H1 (cell line): ENCODE measurements around the gene BRD7. TPM values are rescaled to one million over a fixed set of nuclear protein-coding genes. Genes with fewer than 3 reads are reported as not detected.

ENCODE experiments used
- CTCF ChIA-PET: fragments of 300-600 bp; sonication (Branson Sonifier 250); formaldehyde crosslinking; loops from one replicate; lab custom pipeline; 2021; ENCODE audit not compliant: partially characterized antibody; lab: Charles Lee
- POLR2A ChIA-PET: fragments of 300-600 bp; sonication (Branson Sonifier 250); formaldehyde crosslinking; loops from one replicate; lab custom pipeline; 2021; ENCODE audit warnings: inconsistent platforms; ENCODE audit not compliant: partially characterized antibody; lab: Charles Lee
- DNase-seq, 2 experiments: peaks; one replicate each; pipeline versions ENCODE4 v3.0.0 to v3.0.0-alpha.2; 2010 to 2022; ENCODE audit warnings: low spot score in 2 of 2, low read depth in 1 of 2, mixed read lengths in 1 of 2
- FAIRE-seq: peaks from 2 replicates; lab custom pipeline; 2011; peaks lifted over from hg19 to GRCh38; lab: Jason Lieb, UNC
- H2AFZ ChIP-seq: 2 replicates; pipeline ENCODE4 v1.8.1; 2012; ENCODE audit warnings: low read length, inconsistent platforms
- H2AK5ac ChIP-seq: 2 replicates; pipeline ENCODE4 v1.6.1; 2013; ENCODE audit warnings: low read depth, low read length
- H2BK120ac ChIP-seq: replicated peaks from 2 replicates; pipeline ENCODE3; 2013; ENCODE audit warnings: low read depth, low read length, inconsistent platforms
- H2BK12ac ChIP-seq: 2 replicates; pipeline ENCODE4 v1.6.1; 2013; ENCODE audit warnings: low read depth, low read length
- H2BK15ac ChIP-seq: 2 replicates; pipeline ENCODE4 v1.6.1; 2013; ENCODE audit warnings: low read length
- H2BK20ac ChIP-seq: 2 replicates; pipeline ENCODE4 v1.6.1; 2013; ENCODE audit warnings: low read length
- H2BK5ac ChIP-seq: 2 replicates; pipeline ENCODE4 v1.6.1; 2013; ENCODE audit warnings: low read depth, low read length
- H3K14ac ChIP-seq: 2 replicates; pipeline ENCODE4 v1.6.1; 2013; ENCODE audit warnings: inconsistent platforms; ENCODE audit not compliant: insufficient read length
- H3K18ac ChIP-seq: 2 replicates; pipeline ENCODE4 v1.6.1; 2013; ENCODE audit warnings: low read length; ENCODE audit errors: extremely low read depth
- H3K23ac ChIP-seq: 2 replicates; pipeline ENCODE4 v1.6.1; 2013; ENCODE audit warnings: inconsistent platforms; ENCODE audit not compliant: insufficient read length
- H3K23me2 ChIP-seq: 2 replicates; pipeline ENCODE4 v1.6.1; 2013; ENCODE audit warnings: low read depth, low read length
- H3K27ac ChIP-seq: 2 replicates; pipeline ENCODE4 v1.6.1; 2011; ENCODE audit warnings: low read depth, low read length, inconsistent platforms
- H3K27me3 ChIP-seq, 4 experiments: replicated peaks in 1 of 4; 1 replicate in 1 of 4; 2 replicates in 3 of 4; pipeline versions ENCODE4 v1.6.1 to v1.8.1; 2011 to 2013; ENCODE audit warnings: low read length in 3 of 4, mild to moderate bottlenecking in 3 of 4, inconsistent platforms in 2 of 4, mixed read lengths in 2 of 4, moderate library complexity in 1 of 4; ENCODE audit not compliant: control insufficient read depth in 3 of 4, insufficient read depth in 3 of 4; ENCODE audit errors: extremely low read depth in 1 of 4
- H3K36me3 ChIP-seq, 4 experiments: 2 replicates each; pipeline versions ENCODE4 v1.6.1 to v1.8.1; 2011 to 2013; ENCODE audit warnings: mild to moderate bottlenecking in 4 of 4, low read length in 3 of 4, moderate library complexity in 2 of 4, control low read depth in 1 of 4, inconsistent platforms in 1 of 4; ENCODE audit not compliant: insufficient read depth in 4 of 4, control insufficient read depth in 2 of 4
- H3K4ac ChIP-seq: replicated peaks from 2 replicates; pipeline ENCODE3; 2013; ENCODE audit warnings: low read length, low read depth, mixed read lengths, inconsistent platforms; ENCODE audit not compliant: insufficient read length
- H3K4me1 ChIP-seq, 4 experiments: replicated peaks in 1 of 4; 1 replicate in 1 of 4; 2 replicates in 3 of 4; pipeline versions ENCODE4 v1.6.1 to v1.8.1; 2011 to 2013; ENCODE audit warnings: low read length in 3 of 4, inconsistent platforms in 2 of 4, mixed read lengths in 1 of 4; ENCODE audit not compliant: insufficient read depth in 4 of 4, control insufficient read depth in 3 of 4
- H3K4me2 ChIP-seq, 2 experiments: 2 replicates each; pipeline versions ENCODE4 v1.6.1 to v1.8.1; 2011 to 2013; ENCODE audit warnings: low read depth in 2 of 2, low read length in 2 of 2, control low read depth in 1 of 2, inconsistent platforms in 1 of 2, mild to moderate bottlenecking in 1 of 2; ENCODE audit not compliant: insufficient read depth in 1 of 2
- H3K4me3 ChIP-seq, 4 experiments: fragments of 200-600, 300-600 bp in 1 of 4; sonication (generic), shearing (Covaris generic), sonication (Bioruptor Twin) in 1 of 4; 2 replicates each; pipeline versions ENCODE4 v1.5.1 to v1.8.1; 2011 to 2016; ENCODE audit warnings: low read length in 4 of 4, low read depth in 3 of 4, control low read depth in 2 of 4, inconsistent platforms in 2 of 4, mild to moderate bottlenecking in 2 of 4, mixed read lengths in 1 of 4, moderate library complexity in 1 of 4; ENCODE audit not compliant: insufficient read depth in 2 of 4; ENCODE audit errors: extremely low read depth in 1 of 4
- H3K56ac ChIP-seq: replicated peaks from 2 replicates; pipeline ENCODE3; 2013; ENCODE audit warnings: low read depth, mild to moderate bottlenecking, mixed read lengths, low read length, inconsistent platforms; ENCODE audit not compliant: insufficient read length
- H3K79me1 ChIP-seq: 2 replicates; pipeline ENCODE4 v1.6.1; 2013; ENCODE audit warnings: low read depth, low read length, control low read depth
- H3K79me2 ChIP-seq, 2 experiments: 2 replicates each; pipeline versions ENCODE4 v1.6.1 to v1.8.1; 2012 to 2013; ENCODE audit warnings: low read length in 2 of 2, mild to moderate bottlenecking in 2 of 2, inconsistent platforms in 1 of 2; ENCODE audit not compliant: insufficient read depth in 2 of 2, control insufficient read depth in 1 of 2
- H3K9ac ChIP-seq, 4 experiments: replicated peaks in 1 of 4; 1 replicate in 1 of 4; 2 replicates in 3 of 4; pipeline versions ENCODE4 v1.6.1 to v1.8.1; 2011 to 2013; ENCODE audit warnings: low read depth in 3 of 4, low read length in 3 of 4, control low read depth in 2 of 4, mild to moderate bottlenecking in 2 of 4, moderate library complexity in 2 of 4, inconsistent platforms in 1 of 4; ENCODE audit errors: extremely low read depth in 1 of 4
- H3K9me3 ChIP-seq, 2 experiments: 2 replicates each; pipeline versions ENCODE4 v1.6.1 to v1.8.1; 2012 to 2013; ENCODE audit warnings: mild to moderate bottlenecking in 2 of 2, moderate library complexity in 2 of 2, control low read depth in 1 of 2, inconsistent platforms in 1 of 2, low read depth in 1 of 2, low read length in 1 of 2, mixed read lengths in 1 of 2; ENCODE audit not compliant: insufficient read depth in 2 of 2
- H4K20me1 ChIP-seq, 2 experiments: replicated peaks in 1 of 2; 2 replicates each; pipeline versions ENCODE3 to v1.8.1; 2011 to 2013; ENCODE audit warnings: inconsistent platforms in 2 of 2, low read length in 2 of 2, mild to moderate bottlenecking in 1 of 2; ENCODE audit not compliant: insufficient read depth in 2 of 2, control insufficient read depth in 1 of 2
- H4K5ac ChIP-seq: 2 replicates; pipeline ENCODE4 v1.6.1; 2013; ENCODE audit warnings: low read length, low read depth, mixed read lengths, inconsistent platforms; ENCODE audit not compliant: insufficient read length
- H4K8ac ChIP-seq: 2 replicates; pipeline ENCODE4 v1.8.0; 2013; ENCODE audit warnings: mild to moderate bottlenecking, moderate library complexity, low read length, inconsistent platforms; ENCODE audit not compliant: insufficient read depth; ENCODE audit errors: extremely low read depth
- H4K91ac ChIP-seq: replicated peaks from 2 replicates; pipeline ENCODE3; 2013; ENCODE audit warnings: low read length, mixed read lengths, inconsistent platforms; ENCODE audit not compliant: insufficient read length
- KDM4A ChIP-seq: IDR thresholded peaks from one replicate; pipeline ENCODE4 v1.7.1; 2012; ENCODE audit warnings: low read depth, mild to moderate bottlenecking, moderate library complexity, low read length, inconsistent platforms; ENCODE audit not compliant: severe bottlenecking
- POU5F1 ChIP-seq: IDR thresholded peaks from 2 replicates; pipeline ENCODE4 v1.6.1; 2011; ENCODE audit warnings: low read depth, mild to moderate bottlenecking, low read length, moderate library complexity
- WGBS, 2 experiments: shearing (Covaris generic) in 1 of 2; methylation state at CpG; one replicate each; pipeline versions ENCODE4 v1.1.6 to v1.1.7; 2013 to 2015; ENCODE audit warnings: low lambda C conversion rate in 2 of 2, mixed read lengths in 2 of 2, inconsistent platforms in 1 of 2, low coverage in 1 of 2, missing lambda C conversion rate in 1 of 2; ENCODE audit not compliant: insufficient replicate concordance in 2 of 2, insufficient coverage in 1 of 2, insufficient read length in 1 of 2; ENCODE audit errors: extremely low coverage in 1 of 2, missing lambda C conversion rate in 1 of 2; 5-methylcytosine and 5-hydroxymethylcytosine counted together
- polyA plus RNA-seq, 7 experiments: library from polyadenylated mRNA; depleted of rRNA in 3 of 7; stranded (reverse) in 5 of 7; unstranded in 2 of 7; fragments of >200 nt in 5 of 7; fragments of 200-250 nt in 2 of 7; gene quantifications; 1 replicate in 5 of 7; 2 replicates in 1 of 7; 4 replicates in 1 of 7; pipeline versions ENCODE4 v1.2.1 to v1.2.3, GENCODE V29; 2011 to 2013; ENCODE audit warnings: missing spikeins in 2 of 7, mixed read lengths in 2 of 7
- total RNA-seq: library from RNA; stranded (reverse); fragmentation: NEBNext Ultra II Directional; extraction: Animal tissue kit (Norgen Biotek cat#: 25700); gene quantifications from 2 replicates; pipeline ENCODE4 v1.2.1, GENCODE V29; 2021

Gene BRD7
- total and polyA plus RNA-seq, 2 of the 8 experiments (the other 6 are each of a cell fraction or from before 2014, with no cell fraction given) = 42.5 to 120 TPM

GRCh38 chr16:50269769-50270509, 98.8 kb downstream of the BRD7 start:
- H3K14ac ChIP-seq = no peak overlapping the region
- no peak overlapping the region for H3K9ac ChIP-seq
- H3K23me2 ChIP-seq = no peaks in the 10 kb centered on the region
- H3K27ac ChIP-seq = no peak overlapping the region
- H3K36me3 ChIP-seq = no peaks in the 10 kb centered on the region
- H3K4me1 ChIP-seq = peaks cover 0 to 12% (median 8%) of the 10 kb centered on the region in 4 experiments; a peak in 6 of 7 replicates
- no peak overlapping the region for H4K91ac ChIP-seq
- H2BK15ac ChIP-seq = 0 out of 2 replicates have a peak overlapping the region, but pooled peaks have one; percentile 29
- no peaks in the 10 kb centered on the region for H3K9me3 ChIP-seq
- peaks cover 0 to 2% of the 10 kb centered on the region in 2 experiments for H4K20me1 ChIP-seq
- ChIA-PET CTCF (interaction anchor here (1.0 to 1.9 kb wide), 3 partner anchors 10 to 395 kb away, joined by 3 to 6 read pairs (median 4); no protein-coding TSS in a partner anchor), POLR2A (interaction anchor here (1.2 to 1.3 kb wide), 2 partner anchors 9 to 62 kb away, joined by 3 read pairs; no protein-coding TSS in a partner anchor)
- no peaks in the 10 kb centered on the region for H3K79me2 ChIP-seq
- H2AK5ac ChIP-seq = no peak overlapping the region
- H3K23ac ChIP-seq = no peak overlapping the region
- no peak overlapping the region for H2BK12ac ChIP-seq
- no peak overlapping the region for H3K4ac ChIP-seq
- H2BK120ac ChIP-seq = no peak overlapping the region
- no peak overlapping the region for H2BK20ac ChIP-seq
- no peak overlapping the region for H3K18ac ChIP-seq
- no peak overlapping the region for H2BK5ac ChIP-seq
- no peak overlapping the region for H3K4me2 ChIP-seq
- no peak overlapping the region for H4K5ac ChIP-seq
- no peak overlapping the region for H4K8ac ChIP-seq
- FAIRE-seq = no peak
- no peak overlapping the region for H3K56ac ChIP-seq
- no peak overlapping the region for H3K4me3 ChIP-seq
- TF ChIP-seq KDM4A (no peak), POU5F1 (no peak)
- WGBS, 2 experiments = 87% methylated on average over 12 of the region's 12 CpGs; no CpG with 5 or more reads in 1 of the 2 experiments
- H2AFZ ChIP-seq = no peak overlapping the region
- no peak for DNase-seq
- 0 out of 2 replicates have a peak, but pooled peaks cover 3% of the 10 kb centered on the region for H3K79me1 ChIP-seq
- H3K27me3 ChIP-seq = no peaks in the 10 kb centered on the region
